ENCODE measurements around the gene TSPAN31.

Gene TSPAN31

GRCh38 chr12:57726884-57727757, 17.7 kb upstream of the TSPAN31 start:
- Histone ChIP-seq H3K27ac (ENCODE audit: low read length) (no peak overlapping the region), H3K9me3 (ENCODE audit: insufficient read depth, low read length, severe bottlenecking) (no peaks in the 10 kb centered on the region), H3K79me2 (ENCODE audit: insufficient read depth, low read length) (no peaks in the 10 kb centered on the region), H3K9ac (ENCODE audit: low read depth, low read length) (no peak overlapping the region), H3K4me3 (ENCODE audit: low read depth in 1 of 2, low read length in 2 of 2) (no peak overlapping the region), H3K36me3 (ENCODE audit: insufficient read depth, low read length) (peaks cover 50% of the 10 kb centered on the region), H3K4me1 (ENCODE audit: insufficient read depth, low read length) (no peaks in the 10 kb centered on the region), H3K27me3 (ENCODE audit: insufficient read depth, low read length, poor library complexity) (no peaks in the 10 kb centered on the region), H2AFZ (ENCODE audit: low read depth, low read length) (no peak overlapping the region), H3K4me2 (ENCODE audit: insufficient read depth, low read length) (no peak overlapping the region), H4K20me1 (ENCODE audit: insufficient read depth, low read length) (no peaks in the 10 kb centered on the region; the same call in none of the 2 replicates)
- no peak for DNase-seq
- no peak for ATAC-seq (ENCODE audit: insufficient read depth, low read depth)
- TF ChIP-seq CTCF (IDR thresholded peaks at IDR 0.05; ENCODE audit: borderline replicate concordance, extremely low read depth, low read length, poor library complexity, severe bottlenecking) (no peak), EZH2 (IDR thresholded peaks at IDR 0.05; ENCODE audit: borderline replicate concordance, low read depth, low read length, severe bottlenecking) (no peak)

DNA sequence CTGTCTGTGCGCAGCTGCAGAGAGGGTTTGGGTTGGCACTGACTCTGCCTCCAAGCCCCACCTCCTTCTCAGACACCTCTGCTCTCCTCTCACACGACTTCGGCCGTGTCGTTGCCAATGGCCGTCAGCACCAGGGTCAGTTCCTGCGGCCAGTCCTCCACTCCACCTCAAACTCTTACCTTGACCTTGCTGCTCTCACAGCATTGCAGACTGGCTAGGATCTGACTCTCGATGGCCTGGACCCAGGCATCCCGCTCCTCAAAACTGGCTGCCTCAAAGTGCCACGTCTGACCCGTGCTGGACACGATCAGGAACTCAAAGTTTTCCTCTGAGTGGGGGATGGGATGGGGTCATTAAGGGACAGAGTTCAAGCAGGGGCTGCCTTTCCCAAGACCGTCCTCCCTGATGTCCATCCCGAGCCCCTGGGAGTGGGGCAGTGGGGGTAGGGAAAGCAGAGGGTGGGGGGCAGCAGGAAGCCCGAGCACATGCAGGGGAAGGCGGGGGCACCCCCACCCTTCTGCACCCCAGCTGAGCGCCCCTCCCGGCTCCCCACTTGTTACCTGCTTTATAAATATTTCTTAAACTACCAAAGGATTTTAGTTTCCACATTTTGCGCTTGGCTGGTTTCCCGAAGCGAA, 17.0 kb upstream of the TSPAN31 start:
- Histone ChIP-seq H3K79me2 (ENCODE audit: insufficient read depth, low read length) (no peaks in the 10 kb centered on the region), H3K9ac (ENCODE audit: low read depth, low read length) (no peak overlapping the region)

GRCh38 chr12:57729321-57729844, 15.5 kb upstream of the TSPAN31 start:
- Histone ChIP-seq H3K27me3 (ENCODE audit: insufficient read depth, low read length, poor library complexity) (no peaks in the 10 kb centered on the region), H3K4me3 (ENCODE audit: low read depth in 1 of 2, low read length in 2 of 2) (no peak overlapping the region), H4K20me1 (ENCODE audit: insufficient read depth, low read length) (no peaks in the 10 kb centered on the region; the same call in 1 of the 2 replicates), H2AFZ (ENCODE audit: low read depth, low read length) (no peak overlapping the region), H3K9me3 (ENCODE audit: insufficient read depth, low read length, severe bottlenecking) (no peaks in the 10 kb centered on the region), H3K36me3 (ENCODE audit: insufficient read depth, low read length) (peaks cover 72% of the 10 kb centered on the region), H3K79me2 (ENCODE audit: insufficient read depth, low read length) (no peaks in the 10 kb centered on the region), H3K4me2 (ENCODE audit: insufficient read depth, low read length) (no peak overlapping the region), H3K4me1 (ENCODE audit: insufficient read depth, low read length) (no peaks in the 10 kb centered on the region), H3K27ac (ENCODE audit: low read length) (no peak overlapping the region), H3K9ac (ENCODE audit: low read depth, low read length) (no peak overlapping the region)
- DNase-seq: no peak
- TF ChIP-seq EZH2 (IDR thresholded peaks at IDR 0.05; ENCODE audit: borderline replicate concordance, low read depth, low read length, severe bottlenecking) (no peak), CTCF (IDR thresholded peaks at IDR 0.05; ENCODE audit: borderline replicate concordance, extremely low read depth, low read length, poor library complexity, severe bottlenecking) (no peak)
- no peak for ATAC-seq (ENCODE audit: insufficient read depth, low read depth)

More for the DNA sequence above, 17.0 kb upstream of the TSPAN31 start:
- Histone ChIP-seq H3K27me3 (ENCODE audit: insufficient read depth, low read length, poor library complexity) (no peaks in the 10 kb centered on the region), H2AFZ (ENCODE audit: low read depth, low read length) (no peak overlapping the region), H3K9me3 (ENCODE audit: insufficient read depth, low read length, severe bottlenecking) (no peaks in the 10 kb centered on the region), H3K4me1 (ENCODE audit: insufficient read depth, low read length) (no peaks in the 10 kb centered on the region), H3K27ac (ENCODE audit: low read length) (no peak overlapping the region), H4K20me1 (ENCODE audit: insufficient read depth, low read length) (no peaks in the 10 kb centered on the region; the same call in none of the 2 replicates), H3K4me2 (ENCODE audit: insufficient read depth, low read length) (no peak overlapping the region), H3K4me3 (ENCODE audit: low read depth in 1 of 2, low read length in 2 of 2) (no peak overlapping the region), H3K36me3 (ENCODE audit: insufficient read depth, low read length) (peaks cover 57% of the 10 kb centered on the region)
- DNase-seq: no peak
- no peak for ATAC-seq (ENCODE audit: insufficient read depth, low read depth)
- TF ChIP-seq CTCF (IDR thresholded peaks at IDR 0.05; ENCODE audit: borderline replicate concordance, extremely low read depth, low read length, poor library complexity, severe bottlenecking): no peak
- no peak for TF ChIP-seq EZH2 (IDR thresholded peaks at IDR 0.05; ENCODE audit: borderline replicate concordance, low read depth, low read length, severe bottlenecking)

All from DND-41 (cell line).